K562 (cell line): ENCODE data around the gene COPB2. TPM values are rescaled to one million over a fixed set of nuclear protein-coding genes. Genes with fewer than 3 reads are reported as not detected.

Experiments
- CREB1 ChIP-seq, 2 experiments: sonication (generic) in 1 of 2; formaldehyde crosslinking in 1 of 2; IDR thresholded peaks; 2 replicates each; pipeline versions ENCODE4 v1.6.1 to v1.8.0; 2012 to 2022; ENCODE audit warnings: inconsistent platforms in 1 of 2, mild to moderate bottlenecking in 1 of 2, missing genetic modification reagents in 1 of 2, moderate library complexity in 1 of 2
- ELF4 ChIP-seq: fragments of 450-650 bp; formaldehyde crosslinking; IDR thresholded peaks from 2 replicates; pipeline ENCODE4 v1.4.0; 2022; ENCODE audit warnings: missing genetic modification characterization
- ESRRA ChIP-seq: fragments of 450-650 bp; IDR thresholded peaks from 2 replicates; pipeline ENCODE4 v1.6.1; 2014; ENCODE audit warnings: low read depth, mild to moderate bottlenecking, moderate library complexity, borderline replicate concordance
- KLF1 ChIP-seq: fragments of 450-650 bp; IDR thresholded peaks from 2 replicates; pipeline ENCODE4 v1.6.1; 2016; ENCODE audit warnings: missing genetic modification characterization, missing compliant biosample characterization
- LCOR ChIP-seq: sonication (generic); formaldehyde crosslinking; IDR thresholded peaks from 2 replicates; pipeline ENCODE4 v1.8.0; 2022; ENCODE audit warnings: mild to moderate bottlenecking, missing genetic modification reagents
- MCM5 ChIP-seq: fragments of 450-650 bp; IDR thresholded peaks from 2 replicates; pipeline ENCODE4 v1.6.1; 2016; ENCODE audit warnings: low read depth
- RBFOX2 ChIP-seq: fragments of 200-400 bp; formaldehyde crosslinking; IDR thresholded peaks from 2 replicates; pipeline ENCODE4 v1.6.1; 2017; ENCODE audit warnings: low read depth, mild to moderate bottlenecking, low read length, moderate library complexity
- RBM15 ChIP-seq: fragments of 200-400 bp; formaldehyde crosslinking; IDR thresholded peaks from 2 replicates; pipeline ENCODE4 v1.6.1; 2018; ENCODE audit warnings: mild to moderate bottlenecking, low read length, moderate library complexity; ENCODE audit not compliant: insufficient read depth
- SLC30A9 ChIP-seq: fragments of 250-450 bp; sonication (Bioruptor Pico); IDR thresholded peaks from 2 replicates; pipeline ENCODE4 v1.8.0; 2022; ENCODE audit warnings: mild to moderate bottlenecking, moderate library complexity
- SRF ChIP-seq, 2 experiments: fragments of 250-450, 450-650 bp in 1 of 2; sonication (Bioruptor Pico) in 1 of 2; sonication (generic) in 1 of 2; formaldehyde crosslinking; IDR thresholded peaks; 2 replicates each; pipeline versions ENCODE4 v1.5.0 to v1.5.1; 2020 to 2022; ENCODE audit warnings: mild to moderate bottlenecking in 1 of 2, missing genetic modification reagents in 1 of 2
- TEAD4 ChIP-seq, 2 experiments: sonication (generic) in 1 of 2; formaldehyde crosslinking in 1 of 2; IDR thresholded peaks; 2 replicates each; pipeline versions ENCODE4 v1.6.1 to v1.8.0; 2012 to 2022; ENCODE audit warnings: borderline replicate concordance in 1 of 2, inconsistent platforms in 1 of 2, low read length in 1 of 2, mild to moderate bottlenecking in 1 of 2, missing genetic modification reagents in 1 of 2
- TOE1 ChIP-seq, 2 experiments: fragments of 450-650 bp in 1 of 2; sonication (generic) in 1 of 2; formaldehyde crosslinking in 1 of 2; IDR thresholded peaks; 2 replicates each; pipeline versions ENCODE4 v1.7.1 to v1.8.0; 2016 to 2022; ENCODE audit warnings: borderline replicate concordance in 2 of 2, mild to moderate bottlenecking in 2 of 2, antibody characterized with exemption in 1 of 2, inconsistent platforms in 1 of 2, low read depth in 1 of 2, missing genetic modification reagents in 1 of 2, moderate library complexity in 1 of 2
- WHSC1 ChIP-seq: IDR thresholded peaks from one replicate; pipeline ENCODE4 v1.6.1; 2012; ENCODE audit warnings: low read length, control low read depth, inconsistent platforms
- ZEB2 ChIP-seq: fragments of 450-650 bp; IDR thresholded peaks from 2 replicates; pipeline ENCODE4 v1.6.1; 2016
- ZNF143 ChIP-seq: sonication (generic); formaldehyde crosslinking; IDR thresholded peaks from 2 replicates; pipeline ENCODE4 v1.9.0; 2022; ENCODE audit warnings: mild to moderate bottlenecking, missing genetic modification reagents
- ZNF592 ChIP-seq: fragments of 450-650 bp; IDR thresholded peaks from 2 replicates; pipeline ENCODE4 v1.6.1; 2017; ENCODE audit warnings: antibody characterized with exemption, mild to moderate bottlenecking
- polyA plus RNA-seq, 8 experiments: library from polyadenylated mRNA; depleted of rRNA in 4 of 8; stranded (reverse) in 5 of 8; unstranded in 3 of 8; fragments of >200 nt; fragmentation: Nextera tagmentation in 2 of 8; fragmentation: Illumina TruSeq in 1 of 8; extraction: Ambion mirVana in 2 of 8; extraction: Trizol in 1 of 8; gene quantifications; 2 replicates each; pipeline versions ENCODE4 v1.2.1 to v1.2.3, GENCODE V29; 2011 to 2014; ENCODE audit warnings: inconsistent platforms in 1 of 8, missing spikeins in 1 of 8
- total RNA-seq, 7 experiments: library from RNA; depleted of rRNA in 6 of 7; stranded (reverse); fragments of >200 nt in 6 of 7; fragmentation: Illumina TruSeq in 2 of 7; extraction: Trizol in 2 of 7; gene quantifications; 2 replicates each; pipeline versions ENCODE4 v1.2.1 to v1.2.3, GENCODE V29; 2011 to 2021; ENCODE audit warnings: low replicate concordance in 1 of 7
- TF ChIP-seq, protein P1 (sequence below): sonication (generic); formaldehyde crosslinking; IDR thresholded peaks from 2 replicates; pipeline ENCODE4 v1.8.0; 2022; ENCODE audit warnings: mild to moderate bottlenecking, missing genetic modification reagents
- TF ChIP-seq, protein P2 (sequence below): sonication (generic); formaldehyde crosslinking; IDR thresholded peaks from 2 replicates; pipeline ENCODE4 v1.9.0; 2022; ENCODE audit warnings: mild to moderate bottlenecking, missing genetic modification reagents

The COPB2 gene
- total and polyA plus RNA-seq, 9 of the 15 experiments (the other 6 are each of a cell fraction or from before 2014, with no cell fraction given): 64.3 to 189 (median 130) TPM

DNA sequence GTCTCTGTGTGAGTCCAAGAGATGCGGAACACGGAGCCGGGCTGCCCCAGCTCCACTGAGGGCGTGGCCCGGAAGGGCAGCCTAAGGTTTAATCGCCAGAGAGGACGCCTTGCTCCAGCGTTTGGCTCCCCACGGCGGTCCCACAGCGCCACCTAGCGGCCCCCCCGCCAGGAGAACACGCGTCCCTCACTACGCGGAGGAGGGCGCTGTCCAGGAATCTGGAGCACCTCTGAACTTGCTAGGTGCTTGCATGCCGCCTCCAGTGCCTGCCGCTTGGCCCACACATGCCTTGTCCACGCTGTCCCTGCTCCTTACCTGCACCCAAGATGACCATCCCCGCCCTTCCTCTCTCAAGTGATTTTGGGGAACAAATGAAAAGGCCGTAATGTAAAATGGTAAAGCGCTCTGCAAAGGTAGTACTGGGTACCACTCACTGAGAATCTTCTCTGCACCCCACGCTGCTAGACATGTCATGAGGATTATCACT lies 60.0 kb downstream of the COPB2 start (continued):
- TF ChIP-seq ZNF592 (peak; percentile 62; the same call in 1 of the 2 replicates), TOE1 (IDR thresholded peaks at IDR 0.05; ENCODE audit: borderline replicate concordance) (peak; percentile 57; the same call in 1 of the 2 replicates), TOE1 (CRISPR knock-in tag; IDR thresholded peaks at IDR 0.05; ENCODE audit: borderline replicate concordance, low read depth) (no peak), ELF4 (CRISPR knock-in tag) (no peak), TEAD4 (IDR thresholded peaks at IDR 0.05; ENCODE audit: low read length) (peak; percentile 46; the same call in 1 of the 2 replicates), TEAD4 (CRISPR knock-in tag; IDR thresholded peaks at IDR 0.05; ENCODE audit: borderline replicate concordance) (0 out of 2 replicates have a peak, but pooled peaks have one; percentile 51), RBFOX2 (peak; percentile 34; the same call in 1 of the 2 replicates), CREB1 (IDR thresholded peaks at IDR 0.05) (peak; percentile 64; the same call in 1 of the 2 replicates), CREB1 (CRISPR knock-in tag; IDR thresholded peaks at IDR 0.05) (peak; percentile 80), ZNF143 (CRISPR knock-in tag) (0 out of 2 replicates have a peak, but pooled peaks have one; percentile 45), ZEB2 (no peak), KLF1 (tag) (peak; percentile 80; the same call in 1 of the 2 replicates), RBM15 (no peak), SLC30A9 (CRISPR knock-in tag) (no peak), SRF (CRISPR knock-in tag; IDR thresholded peaks at IDR 0.05) (no peak), ESRRA (peak; percentile 63; the same call in 1 of the 2 replicates), MCM5 (no peak), WHSC1 (no peak), LCOR (peak; percentile 82)
- TF ChIP-seq, protein P1, sequence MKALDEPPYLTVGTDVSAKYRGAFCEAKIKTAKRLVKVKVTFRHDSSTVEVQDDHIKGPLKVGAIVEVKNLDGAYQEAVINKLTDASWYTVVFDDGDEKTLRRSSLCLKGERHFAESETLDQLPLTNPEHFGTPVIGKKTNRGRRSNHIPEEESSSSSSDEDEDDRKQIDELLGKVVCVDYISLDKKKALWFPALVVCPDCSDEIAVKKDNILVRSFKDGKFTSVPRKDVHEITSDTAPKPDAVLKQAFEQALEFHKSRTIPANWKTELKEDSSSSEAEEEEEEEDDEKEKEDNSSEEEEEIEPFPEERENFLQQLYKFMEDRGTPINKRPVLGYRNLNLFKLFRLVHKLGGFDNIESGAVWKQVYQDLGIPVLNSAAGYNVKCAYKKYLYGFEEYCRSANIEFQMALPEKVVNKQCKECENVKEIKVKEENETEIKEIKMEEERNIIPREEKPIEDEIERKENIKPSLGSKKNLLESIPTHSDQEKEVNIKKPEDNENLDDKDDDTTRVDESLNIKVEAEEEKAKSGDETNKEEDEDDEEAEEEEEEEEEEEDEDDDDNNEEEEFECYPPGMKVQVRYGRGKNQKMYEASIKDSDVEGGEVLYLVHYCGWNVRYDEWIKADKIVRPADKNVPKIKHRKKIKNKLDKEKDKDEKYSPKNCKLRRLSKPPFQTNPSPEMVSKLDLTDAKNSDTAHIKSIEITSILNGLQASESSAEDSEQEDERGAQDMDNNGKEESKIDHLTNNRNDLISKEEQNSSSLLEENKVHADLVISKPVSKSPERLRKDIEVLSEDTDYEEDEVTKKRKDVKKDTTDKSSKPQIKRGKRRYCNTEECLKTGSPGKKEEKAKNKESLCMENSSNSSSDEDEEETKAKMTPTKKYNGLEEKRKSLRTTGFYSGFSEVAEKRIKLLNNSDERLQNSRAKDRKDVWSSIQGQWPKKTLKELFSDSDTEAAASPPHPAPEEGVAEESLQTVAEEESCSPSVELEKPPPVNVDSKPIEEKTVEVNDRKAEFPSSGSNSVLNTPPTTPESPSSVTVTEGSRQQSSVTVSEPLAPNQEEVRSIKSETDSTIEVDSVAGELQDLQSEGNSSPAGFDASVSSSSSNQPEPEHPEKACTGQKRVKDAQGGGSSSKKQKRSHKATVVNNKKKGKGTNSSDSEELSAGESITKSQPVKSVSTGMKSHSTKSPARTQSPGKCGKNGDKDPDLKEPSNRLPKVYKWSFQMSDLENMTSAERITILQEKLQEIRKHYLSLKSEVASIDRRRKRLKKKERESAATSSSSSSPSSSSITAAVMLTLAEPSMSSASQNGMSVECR (CRISPR knock-in tag): peak; percentile 74
- TF ChIP-seq, protein P2, sequence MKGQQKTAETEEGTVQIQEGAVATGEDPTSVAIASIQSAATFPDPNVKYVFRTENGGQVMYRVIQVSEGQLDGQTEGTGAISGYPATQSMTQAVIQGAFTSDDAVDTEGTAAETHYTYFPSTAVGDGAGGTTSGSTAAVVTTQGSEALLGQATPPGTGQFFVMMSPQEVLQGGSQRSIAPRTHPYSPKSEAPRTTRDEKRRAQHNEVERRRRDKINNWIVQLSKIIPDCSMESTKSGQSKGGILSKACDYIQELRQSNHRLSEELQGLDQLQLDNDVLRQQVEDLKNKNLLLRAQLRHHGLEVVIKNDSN (CRISPR knock-in tag): peak; percentile 35
